ENCODE measurements around the gene CREBBP.

CREBBP gene

GRCh38 chr16:3798838-3799237 lies 81.7 kb downstream of the CREBBP start:
- H3K4me3 ChIP-seq (ENCODE audit: low read depth, low read length), result no peak overlapping the region

GRCh38 chr16:3797904-3798811 lies 82.4 kb downstream of the CREBBP start:
- no peak overlapping the region for H3K4me3 ChIP-seq (ENCODE audit: low read depth, low read length)

- H3K4me3 ChIP-seq (ENCODE audit: low read depth, low read length), result no peak overlapping the region
Measured at GRCh38 chr16:3797473-3797872, 83.0 kb downstream of the CREBBP start.

GRCh38 chr16:3793161-3793576 lies 87.3 kb downstream of the CREBBP start:
- H3K4me3 ChIP-seq (ENCODE audit: low read depth, low read length), result no peak overlapping the region

- H3K4me3 ChIP-seq (ENCODE audit: low read depth, low read length), result no peak overlapping the region
Measured at GRCh38 chr16:3792472-3793012, 88.0 kb downstream of the CREBBP start.

GRCh38 chr16:3791701-3792100 lies 88.8 kb downstream of the CREBBP start:
- H3K4me3 ChIP-seq (ENCODE audit: low read depth, low read length), result no peak overlapping the region

GRCh38 chr16:3789375-3790099 lies 91.0 kb downstream of the CREBBP start:
- no peak overlapping the region for H3K4me3 ChIP-seq (ENCODE audit: low read depth, low read length)

GRCh38 chr16:3788711-3789374 lies 91.7 kb downstream of the CREBBP start:
- H3K4me3 ChIP-seq (ENCODE audit: low read depth, low read length), result no peak overlapping the region

GRCh38 chr16:3787924-3788661 lies 92.4 kb downstream of the CREBBP start:
- no peak overlapping the region for H3K4me3 ChIP-seq (ENCODE audit: low read depth, low read length)

- no peak overlapping the region for H3K4me3 ChIP-seq (ENCODE audit: low read depth, low read length)
Measured at GRCh38 chr16:3785413-3785812, 95.1 kb downstream of the CREBBP start.

GRCh38 chr16:3783516-3783915 lies 97.0 kb downstream of the CREBBP start:
- H3K4me3 ChIP-seq (ENCODE audit: low read depth, low read length), result no peak overlapping the region

- no peak overlapping the region for H3K4me3 ChIP-seq (ENCODE audit: low read depth, low read length)
Measured at GRCh38 chr16:3782566-3782965, 97.9 kb downstream of the CREBBP start.

- H3K4me3 ChIP-seq (ENCODE audit: low read depth, low read length), result no peak overlapping the region
Measured at GRCh38 chr16:3781421-3781820, 99.1 kb downstream of the CREBBP start.

- H3K4me3 ChIP-seq (ENCODE audit: low read depth, low read length), result no peak overlapping the region
Measured at GRCh38 chr16:3780570-3780969, 99.9 kb downstream of the CREBBP start.

- no peak overlapping the region for H3K4me3 ChIP-seq (ENCODE audit: low read depth, low read length)
Measured at GRCh38 chr16:3776316-3776715, 104.2 kb downstream of the CREBBP start.

- H3K4me3 ChIP-seq (ENCODE audit: low read depth, low read length), result no peak overlapping the region
Measured at GRCh38 chr16:3774819-3775218, 105.7 kb downstream of the CREBBP start.

GRCh38 chr16:3774156-3774767 lies 106.3 kb downstream of the CREBBP start:
- no peak overlapping the region for H3K4me3 ChIP-seq (ENCODE audit: low read depth, low read length)

- H3K4me3 ChIP-seq (ENCODE audit: low read depth, low read length), result no peak overlapping the region
Measured at GRCh38 chr16:3773663-3774062, 106.8 kb downstream of the CREBBP start.

- no peak overlapping the region for H3K4me3 ChIP-seq (ENCODE audit: low read depth, low read length)
Measured at GRCh38 chr16:3771513-3771912, 109.0 kb downstream of the CREBBP start.

GRCh38 chr16:3770530-3770929 lies 110.0 kb downstream of the CREBBP start:
- no peak overlapping the region for H3K4me3 ChIP-seq (ENCODE audit: low read depth, low read length)

All from iPS-11a (cell line).